ENCODE measurements around the gene HSD17B3.
"Not testable (repeated sequence)": the region's sequence is repeated elsewhere in the genome, so short reads cannot be mapped to it uniquely, and the experiment has no call there.

Gene HSD17B3

GRCh38 chr9:96309850-96310249, 7.9 kb upstream of the HSD17B3 start:
- TF ChIP-seq CTCF (IDR thresholded peaks at IDR 0.05; ENCODE audit: control insufficient read depth, insufficient read depth, low read depth, low read length, missing control alignments) = no peak
- no peak overlapping the region for H3K4me3 ChIP-seq (ENCODE audit: control insufficient read depth, low read depth, low read length)
- no peak for DNase-seq (ENCODE audit: low read depth)

GRCh38 chr9:96306958-96307357, 5.0 kb upstream of the HSD17B3 start:
- not testable (repeated sequence) for DNase-seq (ENCODE audit: low read depth); H3K4me3 ChIP-seq (ENCODE audit: control insufficient read depth, low read depth, low read length)

- no peak for TF ChIP-seq CTCF (IDR thresholded peaks at IDR 0.05; ENCODE audit: control insufficient read depth, insufficient read depth, low read depth, low read length, missing control alignments)
- no peak overlapping the region for H3K4me3 ChIP-seq (ENCODE audit: control insufficient read depth, low read depth, low read length)
- no peak for DNase-seq (ENCODE audit: low read depth)
Measured at GRCh38 chr9:96305171-96305570, 3.2 kb upstream of the HSD17B3 start.

GRCh38 chr9:96304230-96304629, 2.3 kb upstream of the HSD17B3 start:
- DNase-seq (ENCODE audit: low read depth) = no peak
- H3K4me3 ChIP-seq (ENCODE audit: control insufficient read depth, low read depth, low read length) = no peak overlapping the region
- no peak for TF ChIP-seq CTCF (IDR thresholded peaks at IDR 0.05; ENCODE audit: control insufficient read depth, insufficient read depth, low read depth, low read length, missing control alignments)

- no peak for TF ChIP-seq CTCF (IDR thresholded peaks at IDR 0.05; ENCODE audit: control insufficient read depth, insufficient read depth, low read depth, low read length, missing control alignments)
- DNase-seq (ENCODE audit: low read depth) = no peak
- no peak overlapping the region for H3K4me3 ChIP-seq (ENCODE audit: control insufficient read depth, low read depth, low read length)
Measured at GRCh38 chr9:96299823-96300222, 2.2 kb downstream of the HSD17B3 start.

- no peak overlapping the region for H3K4me3 ChIP-seq (ENCODE audit: control insufficient read depth, low read depth, low read length)
- TF ChIP-seq CTCF (IDR thresholded peaks at IDR 0.05; ENCODE audit: control insufficient read depth, insufficient read depth, low read depth, low read length, missing control alignments) = no peak
- DNase-seq (ENCODE audit: low read depth) = no peak
Measured at GRCh38 chr9:96294159-96294545, 7.8 kb downstream of the HSD17B3 start.

GRCh38 chr9:96293498-96294158, 8.3 kb downstream of the HSD17B3 start:
- no peak for DNase-seq (ENCODE audit: low read depth)
- no peak overlapping the region for H3K4me3 ChIP-seq (ENCODE audit: control insufficient read depth, low read depth, low read length)
- TF ChIP-seq CTCF (IDR thresholded peaks at IDR 0.05; ENCODE audit: control insufficient read depth, insufficient read depth, low read depth, low read length, missing control alignments) = no peak
